Measurements from ENCODE around the gene ASPM. TPM values are rescaled to one million over a fixed set of nuclear protein-coding genes. Genes with fewer than 3 reads are reported as not detected.
"Not testable (repeated sequence)": the region's sequence is repeated elsewhere in the genome, so short reads cannot be mapped to it uniquely, and the experiment has no call there.

The ASPM gene
- total RNA-seq, 1 donor, result 52.4 TPM

- no peak for TF ChIP-seq CTCF (IDR thresholded peaks at IDR 0.05; ENCODE audit: insufficient read depth, low read length)
- no peak for DNase-seq (ENCODE audit: low read depth)
- no peak overlapping the region for H3K4me3 ChIP-seq (ENCODE audit: low read depth, low read length)
These were observed 83.8 kb downstream of the ASPM start for GRCh38 chr1:197062692-197063091.

- H3K4me3 ChIP-seq (ENCODE audit: low read depth, low read length), result no peak overlapping the region
- no peak for DNase-seq (ENCODE audit: low read depth)
- no peak for TF ChIP-seq CTCF (IDR thresholded peaks at IDR 0.05; ENCODE audit: insufficient read depth, low read length)
These were observed 97.4 kb downstream of the ASPM start for GRCh38 chr1:197049100-197049499.

GRCh38 chr1:197042676-197043341, 103.7 kb downstream of the ASPM start:
- TF ChIP-seq CTCF (IDR thresholded peaks at IDR 0.05; ENCODE audit: insufficient read depth, low read length), result no peak
- DNase-seq (ENCODE audit: low read depth), result no peak
- H3K4me3 ChIP-seq (ENCODE audit: low read depth, low read length), result no peak overlapping the region

- TF ChIP-seq CTCF (IDR thresholded peaks at IDR 0.05; ENCODE audit: insufficient read depth, low read length), result no peak
- DNase-seq (ENCODE audit: low read depth), result no peak
- H3K4me3 ChIP-seq (ENCODE audit: low read depth, low read length), result no peak overlapping the region
These were observed 104.7 kb downstream of the ASPM start for GRCh38 chr1:197041486-197042353.

GRCh38 chr1:197036861-197037260, 109.6 kb downstream of the ASPM start:
- DNase-seq (ENCODE audit: low read depth), result no peak
- TF ChIP-seq CTCF (IDR thresholded peaks at IDR 0.05; ENCODE audit: insufficient read depth, low read length), result no peak

GRCh38 chr1:197034631-197035339, 111.7 kb downstream of the ASPM start:
- not testable (repeated sequence) for H3K4me3 ChIP-seq (ENCODE audit: low read depth, low read length)
- DNase-seq (ENCODE audit: low read depth), result peak; percentile 84

More at GRCh38 chr1:197036861-197037260, 109.6 kb downstream of the ASPM start:
- no peak overlapping the region for H3K4me3 ChIP-seq (ENCODE audit: low read depth, low read length)

Other genes starting within 250 kb of the ASPM start
- gene CFHR2, start 202.9 kb downstream of the ASPM start, total RNA-seq (ENCODE audit: low replicate concordance), result not detected in 2 replicates
- not detected in 2 replicates for gene CFHR5, start 169.1 kb downstream of the ASPM start, total RNA-seq (ENCODE audit: low replicate concordance)
- gene F13B, start 79.4 kb downstream of the ASPM start, total RNA-seq (ENCODE audit: low replicate concordance), result not detected in 2 replicates
- gene ZBTB41, start 54.6 kb upstream of the ASPM start, total RNA-seq (ENCODE audit: low replicate concordance), result 25.4 and 33.6 TPM in 2 replicates
- gene CRB1, start 121.6 kb upstream of the ASPM start, total RNA-seq (ENCODE audit: low replicate concordance), result 0.08 and 0.09 TPM in 2 replicates

All from fibroblast of the aortic adventitia (primary cell).